Heart right ventricle (tissue), 16 donors: Measurements from ENCODE around the gene ASAP2. TPM values are rescaled to one million over a fixed set of nuclear protein-coding genes. Genes with fewer than 3 reads are reported as not detected.

Source experiments
- ATAC-seq, 8 donors: fragments of 200-7000 bp; cut with Tn5 transposase; one replicate each; pipeline ENCODE4 v1.9.1; 2020; ENCODE audit warnings: mild to moderate bottlenecking in 8 of 8, moderate library complexity in 8 of 8, moderate number of reproducible peaks in 1 of 8
- DNase-seq, 2 donors: peaks; one replicate each; pipeline ENCODE4 v3.0.0-alpha.2; 2020
- H3K27ac ChIP-seq, 10 donors: fragments of 200-600 bp; sonication (generic) in 2 of 10; one replicate each; pipeline versions ENCODE4 v1.5.0 to v1.8.0; 2020 to 2022; ENCODE audit warnings: mild to moderate bottlenecking in 3 of 10
- H3K27me3 ChIP-seq, 7 donors: fragments of 200-600 bp; one replicate each; pipeline ENCODE4 v1.8.0; 2021 to 2022; ENCODE audit warnings: mild to moderate bottlenecking in 2 of 7
- H3K36me3 ChIP-seq, 9 donors: fragments of 200-600 bp; sonication (generic) in 1 of 9; one replicate each; pipeline versions ENCODE4 v1.5.0 to v1.8.0; 2020 to 2022; ENCODE audit warnings: mild to moderate bottlenecking in 2 of 9
- H3K4me1 ChIP-seq, 9 donors: fragments of 200-600 bp; sonication (generic) in 1 of 9; one replicate each; pipeline versions ENCODE4 v1.5.0 to v1.8.0; 2020 to 2022; ENCODE audit warnings: mild to moderate bottlenecking in 4 of 9
- H3K4me3 ChIP-seq, 10 donors: fragments of 200-600 bp; sonication (generic) in 2 of 10; one replicate each; pipeline versions ENCODE4 v1.5.0 to v1.8.0; 2020 to 2022; ENCODE audit warnings: mild to moderate bottlenecking in 7 of 10, moderate library complexity in 2 of 10
- H3K9me3 ChIP-seq, 11 donors: fragments of 200-600 bp in 10 of 11; sonication (generic) in 2 of 11; one replicate each; pipeline versions ENCODE4 v1.5.0 to v1.8.0; 2013 to 2022; ENCODE audit warnings: mild to moderate bottlenecking in 2 of 11, control low read depth in 1 of 11, moderate library complexity in 1 of 11
- CTCF ChIP-seq, 9 donors: fragments of 200-600 bp; sonication (generic) in 2 of 9; IDR thresholded peaks; one replicate each; pipeline versions ENCODE4 v1.5.0 to v1.8.0; 2021 to 2022; ENCODE audit warnings: antibody characterized with exemption in 9 of 9, mild to moderate bottlenecking in 5 of 9, moderate library complexity in 1 of 9
- WGBS, 2 donors: extraction: QIAGEN DNeasy Blood & Tissue Kit; methylation state at CpG; one replicate each; pipeline ENCODE4 v1.1.7; 2013; ENCODE audit warnings: inconsistent platforms in 1 of 2; 5-methylcytosine and 5-hydroxymethylcytosine counted together
- intact Hi-C, 10 donors: fragments of 100-400 bp; cut with DNase I; formaldehyde crosslinking; loops; one replicate each; pipeline versions ENCODE4 v1.11.1 to v1.14.2; 2022
- polyA plus RNA-seq, 2 donors: library from polyadenylated mRNA; stranded (reverse); fragments of 200-250 nt; gene quantifications; one replicate each; pipeline ENCODE4 v1.2.3, GENCODE V29; 2013
- total RNA-seq, 10 donors: library from RNA; stranded (reverse); fragmentation: NEBNext Ultra II Directional in 3 of 10; extraction: Animal tissue kit (Norgen Biotek cat#: 25700) in 3 of 10; gene quantifications; one replicate each; pipeline versions ENCODE4 v1.2.1 to v1.2.4, GENCODE V29; 2021 to 2023
- donor health status: Arrhythmogenic right ventricular cardiomyopathy.
- donor health status: ischemic (EF 13 %, LVEDD 7.1; RV severe dilation, severe dysfunction).
- donor health status: healthy with polysubstance abuse.
- donor health status: DM: no; HTN: yes; CAD: no.
- donor health status: DM: no; HTN: no; CAD: no.
- donor health status: ischemic (EF 25% LVEDD 6.9; RV normal size, moderate dysfunction).
- donor health status: ischemic (EF 25% LVEDD 5.7; RV mildly dilated, moderate dysfunction).
- donor health status: healthy.
- donor health status: DM: yes; HTN: yes; CAD: no.
- donor health status: Ischemic cardiomyopathy.
- donor health status: ischemic (EF 35%, LVEDD 5.7; RV mildly dilated, moderate dysfunction).
- donor health status: nonischemic (EF 11% LVEDD 7.7; RV severe dilation, severe dysfunction).
- donor health status: DM: yes; HTN: yes; CAD: no.
- donor health status: PGD.
- donor health status: ischemic (EF 29% LVEDD 5.4; RV normal size, mild dysfunction).
- donor health status: nonischemic (EF 23%, LVEDD 6.1; RV moderate dilation, normal function).

The ASAP2 gene
- total and polyA plus RNA-seq, 12 donors = 5.4 to 17.3 (median 11.8) TPM

DNA sequence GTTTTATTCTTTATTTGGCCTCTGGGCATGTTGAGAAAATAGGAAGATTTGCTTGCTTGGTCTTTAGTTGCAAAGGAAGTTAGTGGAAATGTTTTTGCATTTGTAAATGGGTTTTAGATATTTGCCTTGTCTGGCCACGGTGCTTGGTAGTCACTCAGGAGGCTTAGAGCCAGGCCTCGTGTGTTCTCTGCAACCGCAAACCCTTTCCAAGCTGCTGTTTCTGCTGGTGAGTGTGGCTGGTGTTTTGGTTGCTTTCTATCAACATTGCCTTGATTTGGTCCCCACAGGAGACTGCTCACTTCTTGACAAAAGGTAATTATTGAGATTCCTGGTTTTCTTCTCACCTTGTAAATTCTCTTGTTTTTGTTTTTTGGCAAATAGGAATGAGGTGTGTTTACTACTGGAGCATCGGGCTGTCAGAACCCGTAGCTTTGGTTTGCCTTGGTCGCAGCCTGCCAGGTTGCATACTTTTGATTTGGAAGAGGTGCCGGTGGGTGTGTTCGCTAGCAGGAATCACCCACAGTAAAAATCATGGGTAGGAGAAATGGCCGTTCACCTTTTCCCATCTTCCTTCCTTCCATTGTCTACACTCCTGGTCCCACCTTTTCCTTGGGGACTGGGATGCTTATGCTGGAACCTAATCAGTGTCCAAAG lies 15.8 kb downstream of the ASAP2 start:
- Histone ChIP-seq H3K27me3 (no peaks in the 10 kb centered on the region), H3K4me3 (no peak overlapping the region), H3K9me3 (peaks cover 0 to 3% (median 0%) of the 10 kb centered on the region in 11 donors), H3K36me3 (no peaks in the 10 kb centered on the region), H3K4me1 (peaks cover 6 to 90% (median 61%) of the 10 kb centered on the region in 9 donors), H3K27ac (peak overlapping the region in 6 of 10 donors; percentile 16 to 93 (median 28))
- WGBS, 2 donors = 57 to 58% methylated on average over 9 of the region's 9 CpGs
- no peak for DNase-seq
- intact Hi-C loops = no loop called here
- ATAC-seq = peak in 3 of 8 donors; percentile 41 to 58 (median 48)
- TF ChIP-seq CTCF (IDR thresholded peaks at IDR 0.05) = no peak

GRCh38 chr2:9222893-9223287 lies 16.3 kb downstream of the ASAP2 start:
- intact Hi-C loops = no loop called here
- no peak for TF ChIP-seq CTCF (IDR thresholded peaks at IDR 0.05)
- ATAC-seq (no peak), DNase-seq (no peak)
- Histone ChIP-seq H3K9me3 (peaks cover 0 to 3% (median 0%) of the 10 kb centered on the region in 11 donors), H3K4me1 (peaks cover 6 to 90% (median 65%) of the 10 kb centered on the region in 9 donors), H3K36me3 (no peaks in the 10 kb centered on the region), H3K4me3 (no peak overlapping the region), H3K27me3 (no peaks in the 10 kb centered on the region), H3K27ac (peak overlapping the region in 5 of 10 donors; percentile 17 to 93 (median 36))
- WGBS, 2 donors = 80 to 82% methylated on average over 2 of the region's 2 CpGs

DNA sequence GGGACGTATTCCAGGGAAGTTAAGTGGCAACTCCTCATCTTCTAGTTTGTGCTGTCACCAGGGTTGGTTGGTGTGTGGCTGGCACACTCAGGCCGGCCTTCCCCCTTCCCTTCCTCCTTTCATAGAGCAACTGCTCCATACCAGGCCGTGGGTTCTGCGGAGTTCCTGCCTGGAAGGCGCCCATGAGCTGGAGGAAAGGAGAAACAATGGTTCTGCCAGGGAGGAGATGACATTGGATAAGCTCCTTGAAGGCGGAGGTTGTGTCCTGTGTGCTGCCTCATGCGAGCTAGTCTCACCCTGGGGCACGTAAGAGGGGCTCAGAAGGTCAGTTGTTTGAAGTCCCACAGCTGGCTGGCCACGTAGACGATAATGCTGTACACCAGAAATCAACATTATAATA lies 19.2 kb downstream of the ASAP2 start:
- WGBS, 2 donors = 57 to 83% methylated on average over 10 of the region's 10 CpGs
- H3K36me3 ChIP-seq = no peaks in the 10 kb centered on the region
- ATAC-seq (peak in 2 of 8 donors; percentile 14 to 20), DNase-seq (no peak)
- H3K9me3 ChIP-seq = peaks cover 0 to under 1% (median 0%) of the 10 kb centered on the region in 11 donors
- peaks cover 0 to 8% (median 0%) of the 10 kb centered on the region in 7 donors for H3K27me3 ChIP-seq
- TF ChIP-seq CTCF (IDR thresholded peaks at IDR 0.05) = no peak
- H3K4me3 ChIP-seq = no peak overlapping the region
- peaks cover 20 to 100% (median 85%) of the 10 kb centered on the region in 9 donors for H3K4me1 ChIP-seq
- intact Hi-C loops = no loop called here
- H3K27ac ChIP-seq = peak overlapping the region in 9 of 10 donors; percentile 31 to 93 (median 61)

- no peak for DNase-seq
- no peak overlapping the region for H3K4me3 ChIP-seq
- no peaks in the 10 kb centered on the region for H3K36me3 ChIP-seq
- H3K4me1 ChIP-seq = peaks cover 29 to 100% (median 90%) of the 10 kb centered on the region in 9 donors
- WGBS, 2 donors = 70% methylated on average over 15 of the region's 15 CpGs
- H3K27ac ChIP-seq = peak overlapping the region in 9 of 10 donors; percentile 21 to 93 (median 61)
- peaks cover 0 to 8% (median 0%) of the 10 kb centered on the region in 7 donors for H3K27me3 ChIP-seq
- ATAC-seq = no peak
- no peak for TF ChIP-seq CTCF (IDR thresholded peaks at IDR 0.05)
- no peaks in the 10 kb centered on the region for H3K9me3 ChIP-seq
- intact Hi-C loops = no loop called here
These were observed 20.1 kb downstream of the ASAP2 start for GRCh38 chr2:9226458-9227380.
